WTC11 (cell line): Measurements from ENCODE around the gene LCP1. TPM values are rescaled to one million over a fixed set of nuclear protein-coding genes. Genes with fewer than 3 reads are reported as not detected.

ENCODE experiments used
- ATAC-seq: fragments of 200-7000 bp; cut with Tn5 transposase; 2 replicates; pipeline ENCODE4 v1.10.0; 2021; ENCODE audit warnings: mild to moderate bottlenecking, moderate library complexity
- CTCF ChIA-PET: fragments of 300-600 bp; sonication (Branson Sonifier 250); formaldehyde crosslinking; loops from one replicate; lab custom pipeline; 2021; ENCODE audit warnings: antibody characterized with exemption; lab: Charles Lee
- POLR2A ChIA-PET: fragments of 350-600 bp; sonication (Branson Sonifier 250); formaldehyde crosslinking; loops from one replicate; lab custom pipeline; 2021; ENCODE audit warnings: antibody characterized with exemption; lab: Charles Lee
- DNase-seq: peaks from one replicate; pipeline ENCODE4 v3.0.0; 2021; ENCODE audit warnings: low spot score
- H3K27ac Mint-ChIP-seq: 2 replicates; pipeline ENCODE4 v1.8.0; 2021; ENCODE audit warnings: mixed read lengths
- H3K27me3 Mint-ChIP-seq: 2 replicates; pipeline ENCODE4 v1.8.0; 2021; ENCODE audit warnings: low read depth, mild to moderate bottlenecking, moderate library complexity, mixed read lengths
- H3K36me3 Mint-ChIP-seq: 2 replicates; pipeline ENCODE4 v1.8.0; 2021; ENCODE audit warnings: mixed read lengths
- H3K4me1 Mint-ChIP-seq: 2 replicates; pipeline ENCODE4 v1.8.0; 2022; ENCODE audit warnings: mixed read lengths
- H3K4me3 Mint-ChIP-seq: 2 replicates; pipeline ENCODE4 v1.8.0; 2021; ENCODE audit warnings: mild to moderate bottlenecking, moderate library complexity, mixed read lengths
- H3K9me3 Mint-ChIP-seq: 2 replicates; pipeline ENCODE4 v1.8.0; 2021; ENCODE audit warnings: mixed read lengths
- ARID4B ChIP-seq: sonication (generic); formaldehyde crosslinking; IDR thresholded peaks from 2 replicates; pipeline ENCODE4 v1.8.0; 2023; ENCODE audit warnings: missing genetic modification reagents, mild to moderate bottlenecking, borderline replicate concordance
- ETV6 ChIP-seq: sonication (generic); formaldehyde crosslinking; IDR thresholded peaks from 2 replicates; pipeline ENCODE4 v1.8.1; 2022; ENCODE audit warnings: mild to moderate bottlenecking, missing genetic modification reagents
- FOXP4 ChIP-seq: sonication (generic); formaldehyde crosslinking; IDR thresholded peaks from 2 replicates; pipeline ENCODE4 v1.8.0; 2022; ENCODE audit warnings: mild to moderate bottlenecking, missing genetic modification reagents
- HMGXB4 ChIP-seq: sonication (generic); formaldehyde crosslinking; IDR thresholded peaks from 2 replicates; pipeline ENCODE4 v1.8.1; 2023; ENCODE audit warnings: mild to moderate bottlenecking, moderate library complexity, missing genetic modification reagents
- MLX ChIP-seq: sonication (generic); formaldehyde crosslinking; IDR thresholded peaks from 2 replicates; pipeline ENCODE4 v1.8.1; 2023; ENCODE audit warnings: mild to moderate bottlenecking, missing genetic modification reagents, moderate library complexity
- NFE2L1 ChIP-seq: sonication (generic); formaldehyde crosslinking; IDR thresholded peaks from 2 replicates; pipeline ENCODE4 v1.8.1; 2023; ENCODE audit warnings: missing genetic modification reagents
- PREB ChIP-seq: sonication (generic); formaldehyde crosslinking; IDR thresholded peaks from 2 replicates; pipeline ENCODE4 v1.8.1; 2022; ENCODE audit warnings: mild to moderate bottlenecking, missing genetic modification reagents, moderate library complexity, borderline replicate concordance
- RORB ChIP-seq: fragments of 250-450 bp; sonication (Bioruptor Pico); IDR thresholded peaks from 2 replicates; pipeline ENCODE4 v1.9.0; 2021; ENCODE audit warnings: mild to moderate bottlenecking
- SMAD3 ChIP-seq: sonication (generic); formaldehyde crosslinking; IDR thresholded peaks from 2 replicates; pipeline ENCODE4 v1.8.0; 2022; ENCODE audit warnings: missing genetic modification reagents, mild to moderate bottlenecking, borderline replicate concordance
- SOX15 ChIP-seq: fragments of 250-450 bp; sonication (Bioruptor Pico); IDR thresholded peaks from 2 replicates; pipeline ENCODE4 v1.9.0; 2021; ENCODE audit warnings: mild to moderate bottlenecking
- TCF7 ChIP-seq: sonication (generic); formaldehyde crosslinking; IDR thresholded peaks from 2 replicates; pipeline ENCODE4 v1.8.0; 2022; ENCODE audit warnings: mild to moderate bottlenecking, low read depth, missing genetic modification reagents, moderate library complexity
- TEAD1 ChIP-seq: sonication (generic); formaldehyde crosslinking; IDR thresholded peaks from 2 replicates; pipeline ENCODE4 v1.8.0; 2022; ENCODE audit warnings: mild to moderate bottlenecking, missing genetic modification reagents
- TEAD4 ChIP-seq: sonication (generic); formaldehyde crosslinking; IDR thresholded peaks from 2 replicates; pipeline ENCODE4 v1.8.0; 2022; ENCODE audit warnings: mild to moderate bottlenecking, missing genetic modification reagents
- ZNF416 ChIP-seq: fragments of 250-450 bp; sonication (Bioruptor Pico); IDR thresholded peaks from 2 replicates; pipeline ENCODE4 v1.9.0; 2021; ENCODE audit warnings: mild to moderate bottlenecking, inconsistent platforms
- ZSCAN18 ChIP-seq: fragments of 250-450 bp; sonication (Bioruptor Pico); IDR thresholded peaks from 2 replicates; pipeline ENCODE4 v2.1.2; 2022; ENCODE audit warnings: mild to moderate bottlenecking, moderate library complexity
- total RNA-seq: library from RNA; stranded (reverse); gene quantifications from 3 replicates; pipeline ENCODE4 v1.2.3, GENCODE V29; 2021
- TF ChIP-seq, protein P1 (sequence below): sonication (generic); formaldehyde crosslinking; IDR thresholded peaks from 2 replicates; pipeline ENCODE4 v1.8.0; 2023; ENCODE audit warnings: missing genetic modification reagents

LCP1 gene
- total RNA-seq, 1 experiment from 2014 or later = 3.2 TPM

DNA sequence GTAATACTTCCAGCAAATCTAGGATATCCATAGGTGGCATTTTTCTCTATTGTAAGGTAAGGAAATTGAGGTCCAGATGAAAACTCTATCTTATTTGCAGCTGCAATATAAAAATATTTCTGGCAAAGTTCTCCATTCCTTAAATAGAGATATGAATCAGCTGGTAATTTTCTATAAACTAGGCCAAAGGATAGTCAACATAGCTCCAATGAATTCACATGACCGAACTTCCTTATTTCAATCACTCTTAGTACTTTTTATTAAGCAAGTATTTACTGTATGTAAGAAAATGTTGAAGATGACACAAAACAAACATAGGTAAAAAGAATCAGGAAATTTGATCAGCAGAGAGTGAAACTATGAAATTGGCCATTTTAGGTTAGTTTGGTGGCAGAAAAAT is 13.0 kb upstream of the LCP1 start (continued):
- TF ChIP-seq PREB (CRISPR knock-in tag) (no peak), FOXP4 (CRISPR knock-in tag) (no peak), HMGXB4 (CRISPR knock-in tag) (no peak), ETV6 (CRISPR knock-in tag) (no peak), TEAD4 (CRISPR knock-in tag) (no peak), TEAD1 (CRISPR knock-in tag) (no peak), NFE2L1 (no peak)

DNA sequence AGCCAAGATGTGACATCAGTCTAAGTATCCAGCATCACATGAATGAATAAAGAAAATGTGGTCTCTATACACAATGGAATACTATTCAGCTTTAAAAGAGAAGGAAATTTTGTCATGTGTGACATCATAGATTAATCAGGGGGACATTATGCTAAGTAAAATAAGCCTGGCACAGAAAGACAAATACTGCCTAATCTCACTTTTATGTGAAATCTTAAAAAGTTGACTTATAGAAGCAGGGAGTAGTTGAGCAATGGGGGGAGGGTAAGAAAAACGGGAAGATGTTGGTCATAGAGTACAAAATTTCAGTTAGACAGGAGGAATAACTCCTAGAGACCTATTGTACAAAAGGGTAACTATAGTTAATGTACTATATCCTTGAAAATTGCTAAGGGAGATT is 10.4 kb upstream of the LCP1 start:
- Mint-ChIP-seq H3K27ac (no peak overlapping the region), H3K36me3 (no peaks in the 10 kb centered on the region), H3K27me3 (no peaks in the 10 kb centered on the region), H3K9me3 (no peaks in the 10 kb centered on the region), H3K4me1 (no peaks in the 10 kb centered on the region), H3K4me3 (no peak overlapping the region)
- TF ChIP-seq TCF7 (no peak), SMAD3 (CRISPR knock-in tag) (no peak), ZNF416 (CRISPR knock-in tag) (no peak), MLX (CRISPR knock-in tag) (no peak), ARID4B (CRISPR knock-in tag) (no peak), ZSCAN18 (CRISPR knock-in tag) (no peak), SOX15 (CRISPR knock-in tag) (no peak), TEAD4 (CRISPR knock-in tag) (no peak), RORB (CRISPR knock-in tag) (no peak), NFE2L1 (no peak)
- TF ChIP-seq, protein P1, sequence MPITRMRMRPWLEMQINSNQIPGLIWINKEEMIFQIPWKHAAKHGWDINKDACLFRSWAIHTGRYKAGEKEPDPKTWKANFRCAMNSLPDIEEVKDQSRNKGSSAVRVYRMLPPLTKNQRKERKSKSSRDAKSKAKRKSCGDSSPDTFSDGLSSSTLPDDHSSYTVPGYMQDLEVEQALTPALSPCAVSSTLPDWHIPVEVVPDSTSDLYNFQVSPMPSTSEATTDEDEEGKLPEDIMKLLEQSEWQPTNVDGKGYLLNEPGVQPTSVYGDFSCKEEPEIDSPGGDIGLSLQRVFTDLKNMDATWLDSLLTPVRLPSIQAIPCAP (CRISPR knock-in tag) = no peak
- ATAC-seq = no peak
- CTCF ChIA-PET = interaction anchor here (0.6 kb wide), 1 partner anchor 9 kb away, joined by 3 read pairs; no protein-coding TSS in a partner anchor
- POLR2A ChIA-PET = no interaction called here
- no peak for DNase-seq
